PFSK-1 (cell line): ENCODE data around the gene SPECC1.

Experiments used
- FOXP2 ChIP-seq: optimal IDR thresholded peaks from 2 replicates; pipeline ENCODE3; 2011; ENCODE audit warnings: borderline replicate concordance, control low read depth, inconsistent platforms; ENCODE audit not compliant: insufficient read depth; ENCODE audit errors: extremely low read length, extremely low read depth
- POLR2AphosphoS5 ChIP-seq: IDR thresholded peaks from 2 replicates; pipeline ENCODE4 v1.6.1; 2012; ENCODE audit warnings: low read depth, mild to moderate bottlenecking, control low read depth, low read length, moderate library complexity
- SIN3A ChIP-seq: IDR thresholded peaks from 2 replicates; pipeline ENCODE4 v1.6.1; 2012; ENCODE audit warnings: mild to moderate bottlenecking, low read length, moderate library complexity, borderline replicate concordance; ENCODE audit not compliant: insufficient read depth
- TAF1 ChIP-seq: IDR thresholded peaks from 2 replicates; pipeline ENCODE4 v1.6.1; 2012; ENCODE audit warnings: low read length, control low read depth, borderline replicate concordance; ENCODE audit not compliant: insufficient read depth
- TF ChIP-seq, protein P1 (sequence below), 2 experiments: IDR thresholded peaks; 2 replicates each; pipeline versions ENCODE4 v1.6.1 to v1.8.0; 2011 to 2012; ENCODE audit warnings: low read depth in 2 of 2, low read length in 2 of 2, control low read depth in 1 of 2, inconsistent platforms in 1 of 2, mild to moderate bottlenecking in 1 of 2, moderate library complexity in 1 of 2; ENCODE audit not compliant: insufficient read depth in 1 of 2

SPECC1 gene

DNA sequence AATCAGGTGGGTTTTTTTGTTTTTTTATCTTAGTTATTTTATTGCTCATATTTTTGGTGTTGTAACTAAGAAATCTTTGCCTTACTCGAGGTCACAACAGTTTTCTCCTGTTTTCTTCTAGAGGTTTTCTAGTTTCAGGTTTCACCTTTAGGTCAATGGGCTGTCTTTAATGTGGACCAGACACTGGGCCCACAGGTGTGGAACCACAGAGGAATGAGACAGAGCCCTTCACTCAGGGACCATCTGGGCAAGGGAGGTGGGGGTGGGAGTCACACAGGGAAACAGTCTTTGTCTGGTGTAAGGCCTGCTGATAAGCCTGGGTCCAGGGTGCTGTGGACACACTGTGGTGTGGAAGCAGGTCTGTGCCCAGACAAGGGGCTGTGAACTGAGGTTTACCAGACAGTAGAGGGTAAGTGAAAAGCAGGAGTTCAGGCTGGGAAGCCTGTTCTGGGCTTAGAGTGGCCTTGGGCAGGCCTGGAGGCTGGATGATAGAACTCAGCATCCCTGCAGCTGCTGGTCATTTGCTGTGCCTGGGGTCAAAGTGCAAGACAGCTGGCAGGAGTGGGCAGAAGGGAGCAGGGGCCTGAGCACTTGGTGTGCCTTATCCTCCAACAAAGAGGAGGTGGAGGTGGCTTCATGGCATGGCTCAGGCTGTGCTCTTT is 75.6 kb downstream of the SPECC1 start:
- TF ChIP-seq, protein P1, sequence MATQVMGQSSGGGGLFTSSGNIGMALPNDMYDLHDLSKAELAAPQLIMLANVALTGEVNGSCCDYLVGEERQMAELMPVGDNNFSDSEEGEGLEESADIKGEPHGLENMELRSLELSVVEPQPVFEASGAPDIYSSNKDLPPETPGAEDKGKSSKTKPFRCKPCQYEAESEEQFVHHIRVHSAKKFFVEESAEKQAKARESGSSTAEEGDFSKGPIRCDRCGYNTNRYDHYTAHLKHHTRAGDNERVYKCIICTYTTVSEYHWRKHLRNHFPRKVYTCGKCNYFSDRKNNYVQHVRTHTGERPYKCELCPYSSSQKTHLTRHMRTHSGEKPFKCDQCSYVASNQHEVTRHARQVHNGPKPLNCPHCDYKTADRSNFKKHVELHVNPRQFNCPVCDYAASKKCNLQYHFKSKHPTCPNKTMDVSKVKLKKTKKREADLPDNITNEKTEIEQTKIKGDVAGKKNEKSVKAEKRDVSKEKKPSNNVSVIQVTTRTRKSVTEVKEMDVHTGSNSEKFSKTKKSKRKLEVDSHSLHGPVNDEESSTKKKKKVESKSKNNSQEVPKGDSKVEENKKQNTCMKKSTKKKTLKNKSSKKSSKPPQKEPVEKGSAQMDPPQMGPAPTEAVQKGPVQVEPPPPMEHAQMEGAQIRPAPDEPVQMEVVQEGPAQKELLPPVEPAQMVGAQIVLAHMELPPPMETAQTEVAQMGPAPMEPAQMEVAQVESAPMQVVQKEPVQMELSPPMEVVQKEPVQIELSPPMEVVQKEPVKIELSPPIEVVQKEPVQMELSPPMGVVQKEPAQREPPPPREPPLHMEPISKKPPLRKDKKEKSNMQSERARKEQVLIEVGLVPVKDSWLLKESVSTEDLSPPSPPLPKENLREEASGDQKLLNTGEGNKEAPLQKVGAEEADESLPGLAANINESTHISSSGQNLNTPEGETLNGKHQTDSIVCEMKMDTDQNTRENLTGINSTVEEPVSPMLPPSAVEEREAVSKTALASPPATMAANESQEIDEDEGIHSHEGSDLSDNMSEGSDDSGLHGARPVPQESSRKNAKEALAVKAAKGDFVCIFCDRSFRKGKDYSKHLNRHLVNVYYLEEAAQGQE (IDR thresholded peaks at IDR 0.05; ENCODE audit: insufficient read depth in 1 of 2, low read depth in 2 of 2, low read length in 2 of 2): no peak
- TF ChIP-seq SIN3A (no peak), TAF1 (no peak), FOXP2 (no peak), POLR2AphosphoS5 (no peak)

DNA sequence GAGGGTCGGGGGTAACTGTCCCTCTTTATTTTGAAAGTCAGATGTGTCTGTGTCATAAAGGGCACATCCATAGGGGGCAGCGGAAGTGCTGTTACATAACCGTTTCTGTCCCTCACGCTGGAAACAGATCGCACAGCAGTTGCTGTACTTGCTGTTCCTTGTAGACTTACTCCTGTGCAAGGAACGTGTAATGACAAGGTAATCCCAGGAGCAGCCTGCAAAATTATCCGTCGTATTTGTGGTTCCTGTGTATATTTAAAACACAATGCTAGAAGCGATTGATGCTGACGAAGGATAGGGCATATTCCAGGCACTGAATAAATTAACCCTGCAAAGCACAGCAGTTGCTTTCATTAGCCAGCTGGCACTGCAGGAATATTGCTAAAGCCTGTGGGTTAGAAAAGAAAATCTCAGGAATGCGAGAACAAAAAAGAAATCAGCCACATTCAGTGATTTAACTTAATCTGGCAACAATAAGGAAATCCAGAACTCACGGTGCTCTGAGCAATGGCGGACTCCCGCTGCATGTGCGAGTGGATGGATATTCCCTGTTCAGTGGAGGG is 76.2 kb downstream of the SPECC1 start:
- no peak for TF ChIP-seq FOXP2
- TF ChIP-seq, protein P1 (IDR thresholded peaks at IDR 0.05; ENCODE audit: insufficient read depth in 1 of 2, low read depth in 2 of 2, low read length in 2 of 2): no peak
- TF ChIP-seq POLR2AphosphoS5: no peak
- TF ChIP-seq SIN3A: no peak
- TF ChIP-seq TAF1: no peak

DNA sequence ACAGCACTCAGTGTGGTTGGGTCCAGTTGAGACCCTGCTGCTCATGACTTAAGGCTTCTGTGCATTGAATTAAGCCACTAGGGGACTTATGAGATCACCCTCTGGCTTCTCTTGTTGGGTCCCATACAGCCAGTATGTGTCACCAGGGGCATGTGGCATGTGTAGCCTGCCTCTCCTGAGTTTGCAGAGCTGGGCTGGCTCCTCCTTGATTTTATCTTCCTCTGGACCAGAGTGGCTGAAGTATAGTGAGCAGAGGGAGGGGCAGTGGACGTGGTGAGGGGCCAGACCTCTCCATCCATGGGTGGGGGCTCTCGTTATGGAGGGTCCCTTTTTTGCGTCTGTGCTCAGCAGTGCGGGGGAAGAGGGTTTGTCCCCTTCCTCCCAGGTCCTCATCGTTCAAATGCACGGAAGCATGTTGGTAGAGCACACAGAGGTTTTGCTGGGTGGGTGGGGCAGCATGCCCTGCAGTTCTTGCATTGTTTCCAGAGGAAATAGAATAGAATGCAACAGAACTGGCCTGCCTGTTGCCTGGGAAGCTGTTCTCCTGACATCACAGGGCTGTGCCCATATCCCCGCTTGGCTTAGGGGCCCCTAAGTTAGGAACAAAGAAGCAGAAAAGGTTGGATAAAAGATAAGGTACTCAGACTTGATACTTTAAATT is 77.4 kb downstream of the SPECC1 start:
- no peak for TF ChIP-seq TAF1
- no peak for TF ChIP-seq FOXP2
- no peak for TF ChIP-seq POLR2AphosphoS5
- no peak for TF ChIP-seq SIN3A
- TF ChIP-seq, protein P1 (IDR thresholded peaks at IDR 0.05; ENCODE audit: insufficient read depth in 1 of 2, low read depth in 2 of 2, low read length in 2 of 2): no peak

DNA sequence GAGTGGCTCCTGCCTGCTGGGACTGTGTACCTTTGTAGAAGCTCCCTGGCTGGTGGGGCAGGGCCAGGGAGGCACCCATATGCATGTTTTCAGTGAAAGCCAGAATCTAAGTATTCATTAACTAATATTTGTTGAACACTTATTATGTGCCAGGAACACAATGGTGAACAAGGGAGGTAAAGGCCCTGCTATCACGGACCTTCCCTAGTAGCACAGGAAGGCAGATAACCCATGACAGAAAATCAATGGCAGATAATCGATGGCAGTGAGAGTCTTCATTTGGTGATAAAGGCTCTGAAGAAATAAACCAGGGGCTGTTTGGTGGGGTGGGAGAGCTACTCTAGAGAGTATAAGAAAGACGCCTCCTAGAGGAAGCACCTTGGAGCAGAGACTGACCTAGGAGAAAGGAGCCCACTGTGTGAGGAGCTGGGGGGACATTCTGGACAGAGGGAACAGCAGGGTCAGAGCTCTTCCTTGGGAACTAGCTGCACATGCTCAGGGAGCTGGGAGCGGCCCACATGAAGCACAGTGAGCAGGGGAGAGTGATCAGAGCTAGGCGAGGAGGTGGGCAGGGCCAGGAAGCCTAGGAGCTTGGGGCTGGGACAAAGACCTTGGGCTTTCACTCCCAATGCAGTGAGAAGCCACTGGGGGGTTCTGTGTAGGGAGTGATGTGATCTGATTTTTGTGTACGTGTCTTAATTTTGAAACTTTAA is 78.5 kb downstream of the SPECC1 start:
- TF ChIP-seq SIN3A (no peak), POLR2AphosphoS5 (no peak), FOXP2 (no peak), TAF1 (no peak)
- TF ChIP-seq, protein P1 (IDR thresholded peaks at IDR 0.05; ENCODE audit: insufficient read depth in 1 of 2, low read depth in 2 of 2, low read length in 2 of 2): no peak
